HG03571 (cell line): ENCODE measurements around the gene PDCD4.
"Not testable (repeated sequence)": the region's sequence is repeated elsewhere in the genome, so short reads cannot be mapped to it uniquely, and the experiment has no call there.

ENCODE experiments used
- ATAC-seq: cut with Tn5 transposase; IDR thresholded peaks from one replicate; pipeline ENCODE4 v1.9.1; 2021; ENCODE audit not compliant: unreplicated experiment

Gene PDCD4

DNA sequence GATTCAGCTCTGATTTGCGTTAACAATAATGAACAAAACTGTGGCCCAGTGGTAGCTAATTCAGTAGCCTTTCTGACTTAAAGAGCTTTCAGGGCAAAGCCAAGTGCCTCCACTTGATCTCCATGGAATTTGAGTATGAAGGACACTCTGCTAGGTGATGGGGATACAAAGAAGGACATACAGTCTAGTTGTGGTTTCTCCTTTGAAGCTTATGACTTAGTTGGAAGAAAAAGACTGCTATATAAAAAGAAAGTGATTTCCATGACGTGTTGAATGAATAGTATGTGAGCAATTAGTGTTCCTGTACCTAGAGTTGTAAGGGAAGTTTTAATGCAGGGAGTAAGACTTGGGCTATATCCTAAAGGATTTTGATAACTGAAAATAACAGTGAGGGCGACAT, 8.3 kb downstream of the PDCD4 start:
- no peak for ATAC-seq

DNA sequence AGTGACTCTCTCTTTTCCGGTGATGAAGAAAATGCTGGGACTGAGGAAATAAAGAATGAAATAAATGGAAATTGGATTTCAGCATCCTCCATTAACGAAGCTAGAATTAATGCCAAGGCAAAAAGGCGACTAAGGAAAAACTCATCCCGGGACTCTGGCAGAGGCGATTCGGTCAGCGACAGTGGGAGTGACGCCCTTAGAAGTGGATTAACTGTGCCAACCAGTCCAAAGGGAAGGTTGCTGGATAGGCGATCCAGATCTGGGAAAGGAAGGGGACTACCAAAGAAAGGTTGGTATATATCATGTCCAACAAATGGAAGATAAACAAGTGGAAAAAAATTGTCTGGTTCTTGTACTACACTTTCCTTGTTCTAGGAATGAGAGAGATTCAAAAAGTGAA, 9.5 kb downstream of the PDCD4 start:
- no peak for ATAC-seq

DNA sequence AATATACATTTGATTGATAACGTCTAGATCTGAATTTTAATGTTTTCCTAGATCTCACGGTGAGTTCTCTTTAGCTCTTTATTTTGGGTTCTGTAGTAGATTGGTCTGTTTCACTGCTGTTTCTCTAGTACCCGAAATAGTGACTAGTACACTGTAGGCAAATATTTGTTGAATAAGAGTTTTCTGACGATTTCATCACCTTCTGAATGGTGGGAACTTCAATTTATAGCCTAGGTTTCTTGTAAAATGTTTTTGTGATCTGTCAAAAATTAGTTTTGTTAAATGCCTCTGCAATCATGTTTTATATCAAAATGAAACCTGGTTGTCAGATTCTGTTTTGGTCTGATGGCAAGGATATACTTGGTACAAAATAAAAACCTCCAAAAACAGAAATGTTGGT, 10.2 kb downstream of the PDCD4 start:
- ATAC-seq, result no peak

- ATAC-seq, result no peak
These were observed 12.2 kb downstream of the PDCD4 start for GRCh38 chr10:110883924-110884323.

DNA sequence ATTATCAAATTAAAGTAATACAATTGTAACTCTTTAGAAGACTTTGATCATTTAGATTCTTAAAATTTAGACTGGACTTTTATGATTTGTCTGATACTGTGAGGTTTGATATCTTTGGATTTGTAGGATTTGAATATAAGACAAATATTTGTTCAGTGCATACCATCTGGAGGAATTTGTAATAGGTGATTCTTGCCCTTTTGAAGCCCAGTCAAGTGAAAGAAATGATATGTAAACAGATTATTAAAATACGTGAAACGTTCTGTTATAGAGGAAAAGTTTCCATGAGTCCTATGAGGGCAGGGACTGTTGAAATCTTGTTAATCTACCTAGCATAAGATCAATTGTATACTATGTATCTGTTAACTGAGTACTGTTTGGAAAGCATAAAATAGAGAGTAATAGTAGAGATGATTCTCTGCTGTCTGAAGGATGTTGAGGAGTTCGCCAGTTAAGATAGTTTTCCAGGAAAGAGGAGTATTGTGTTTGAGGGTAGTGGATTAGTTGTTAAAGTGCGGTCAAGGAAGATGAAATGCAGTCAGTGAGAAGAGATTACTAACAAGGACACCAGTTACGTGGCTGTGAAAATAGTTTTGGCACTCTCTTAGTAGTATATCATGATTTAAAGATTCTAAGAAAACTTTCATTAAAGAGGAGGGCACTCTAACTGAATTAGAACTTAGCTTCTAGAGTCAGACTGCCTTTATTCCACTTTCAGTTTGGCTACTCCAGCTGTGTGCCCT, 14.4 kb downstream of the PDCD4 start:
- ATAC-seq, result no peak

GRCh38 chr10:110887560-110887959, 15.8 kb downstream of the PDCD4 start:
- ATAC-seq, result no peak

DNA sequence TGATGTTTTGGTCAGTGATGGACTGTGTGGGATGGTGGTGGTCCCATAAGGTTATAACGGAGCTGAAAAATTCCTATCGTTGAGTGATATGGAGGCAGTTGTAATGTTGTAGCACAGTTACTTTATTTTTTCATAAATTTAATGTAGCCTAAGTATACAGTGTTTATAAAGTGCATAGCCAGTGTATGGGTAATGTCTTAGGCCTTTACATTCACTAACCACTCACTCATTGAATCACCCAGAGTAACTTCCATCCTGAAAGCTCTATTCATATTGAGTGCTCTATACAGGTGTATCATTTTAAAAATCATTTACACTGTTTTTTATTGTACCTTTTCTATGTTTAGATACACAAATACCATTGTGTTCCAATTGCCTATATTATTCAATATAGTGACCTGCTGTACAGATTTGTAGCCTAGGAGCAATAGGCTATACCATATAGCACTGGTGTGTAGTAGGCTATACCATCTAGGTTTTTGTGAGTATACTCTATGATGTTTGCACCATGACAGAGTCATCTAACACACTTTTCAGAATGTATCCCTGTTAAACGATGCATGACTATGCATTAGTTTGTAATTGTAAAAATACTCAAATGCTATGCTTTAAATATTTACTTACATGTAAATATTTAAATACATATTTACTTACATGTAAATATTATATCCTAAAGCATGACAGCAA, 21.0 kb downstream of the PDCD4 start:
- ATAC-seq, result no peak

- peak; percentile 88 for ATAC-seq
These were observed 21.9 kb downstream of the PDCD4 start for GRCh38 chr10:110893559-110894179.

- no peak for ATAC-seq
These were observed 25.5 kb downstream of the PDCD4 start for GRCh38 chr10:110897184-110897583.

DNA sequence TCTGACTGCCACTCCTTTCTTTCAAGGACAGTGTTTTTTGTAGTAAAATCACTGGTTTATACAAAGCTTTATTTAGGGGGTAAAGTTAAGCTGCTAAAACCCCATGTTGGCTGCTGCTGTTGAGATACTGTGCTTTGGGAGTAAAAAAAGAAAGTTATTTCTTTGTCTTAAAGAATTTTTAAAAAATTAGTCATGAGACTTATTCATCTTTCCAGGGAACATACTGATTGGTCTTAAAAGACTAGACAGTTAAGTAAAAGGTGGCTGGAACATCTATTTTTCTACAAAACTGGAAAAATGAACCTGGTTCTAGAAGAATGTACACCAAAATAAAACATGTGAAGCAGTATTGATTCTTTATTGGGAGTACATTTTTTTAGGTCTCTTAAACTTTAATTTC, 26.7 kb downstream of the PDCD4 start:
- ATAC-seq, result no peak

DNA sequence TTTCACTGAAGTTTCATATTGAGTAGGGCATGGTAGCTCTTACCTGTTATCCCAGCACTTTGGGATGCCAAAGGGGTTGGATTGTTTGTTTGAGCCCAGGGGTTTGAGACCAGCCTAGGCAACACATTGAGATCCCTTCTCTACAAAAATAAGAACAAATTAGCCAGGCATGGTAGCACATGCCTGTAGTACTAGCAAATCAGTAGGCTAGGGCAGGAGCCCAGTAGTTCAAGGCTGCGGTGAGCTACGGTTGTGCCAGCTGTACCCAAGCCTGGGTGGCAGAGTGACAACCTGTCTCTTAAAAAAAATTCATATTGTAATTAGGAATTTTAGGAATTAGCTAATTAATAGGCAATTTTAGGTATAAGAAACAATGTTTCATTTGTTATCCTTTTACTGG, 29.3 kb downstream of the PDCD4 start:
- no peak for ATAC-seq

DNA sequence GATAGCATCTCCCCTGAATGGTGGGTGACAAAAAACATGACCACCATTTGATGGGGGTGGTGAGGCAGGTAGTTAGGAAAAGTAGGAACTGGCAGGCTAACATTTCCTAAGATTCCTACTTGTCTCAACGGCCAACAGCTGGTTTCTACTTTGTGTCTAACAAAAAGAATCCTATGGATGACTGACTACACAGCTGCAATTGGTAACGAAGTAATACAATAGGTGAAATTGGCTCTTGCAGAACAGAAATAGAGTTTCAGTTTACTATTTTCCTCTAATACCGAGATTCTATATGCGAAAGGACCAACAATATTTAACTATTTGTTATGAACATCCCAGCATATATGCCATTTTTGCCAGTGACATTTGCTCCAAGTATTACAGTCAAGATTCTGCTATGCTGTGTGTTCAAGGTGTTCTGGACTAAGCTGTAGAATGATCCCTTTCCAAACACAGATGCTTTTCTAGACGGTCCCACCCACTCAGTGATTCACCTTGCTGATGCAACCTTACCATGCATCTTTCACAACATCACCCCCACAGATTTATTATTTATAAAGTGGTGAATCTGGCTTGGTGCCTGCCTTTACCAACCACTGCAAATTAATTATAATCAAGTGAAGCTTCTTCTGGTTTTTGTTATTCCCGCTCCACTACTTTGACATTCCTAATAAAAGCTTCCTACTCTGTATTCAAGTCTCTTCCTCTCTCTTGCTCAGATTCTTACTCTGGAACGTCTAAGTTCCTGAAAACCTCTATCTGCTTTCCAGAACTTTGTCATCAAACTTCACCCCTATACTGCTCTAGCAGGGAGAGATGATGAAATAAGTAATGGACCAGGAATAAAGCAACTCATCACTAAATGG, 30.5 kb downstream of the PDCD4 start:
- ATAC-seq, result no peak

DNA sequence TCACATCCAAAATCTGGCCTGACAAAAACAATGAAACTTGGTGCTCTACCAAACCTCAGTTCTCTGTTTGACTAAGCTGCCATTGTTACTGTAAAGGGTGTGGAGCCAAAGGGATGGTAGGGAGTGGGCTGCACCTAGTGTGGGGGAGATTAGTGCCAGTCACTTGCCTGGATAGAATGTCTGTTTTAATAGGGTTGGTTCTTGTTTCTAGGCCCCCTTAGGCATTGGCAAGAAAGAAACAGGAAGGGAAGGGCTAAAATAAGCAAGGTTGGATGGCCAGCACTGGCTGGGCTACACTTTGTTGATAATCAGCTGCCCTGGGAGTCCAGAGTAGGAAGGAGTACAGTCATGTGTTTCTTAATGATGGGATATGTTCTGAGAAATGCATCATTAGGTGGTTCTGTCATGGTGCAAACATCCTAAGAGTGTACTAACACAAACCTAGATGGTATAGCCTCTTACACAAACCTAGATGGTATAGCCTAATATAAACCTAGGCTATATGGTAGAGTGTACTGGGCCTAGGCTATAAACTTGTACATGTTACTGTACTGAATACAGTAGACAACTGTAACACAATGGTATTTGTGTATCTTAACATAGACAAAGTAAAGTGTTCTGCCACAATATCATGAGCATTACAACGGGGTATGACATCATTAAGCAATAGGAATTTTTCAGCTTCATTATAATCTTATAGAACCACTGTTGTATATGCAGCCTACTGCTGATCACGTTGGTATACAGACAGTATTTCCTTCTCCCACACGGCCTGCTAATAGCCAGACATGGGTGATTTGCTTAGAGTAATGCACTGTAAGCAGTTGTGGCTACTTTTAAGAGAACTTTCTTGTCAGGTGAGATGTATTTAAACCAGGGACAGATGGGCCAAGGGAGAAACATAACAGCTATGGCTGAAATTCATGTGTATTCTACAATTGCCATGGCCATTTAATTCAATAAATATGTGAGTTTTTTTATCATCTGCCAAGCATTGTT, 31.9 kb downstream of the PDCD4 start:
- ATAC-seq, result no peak

DNA sequence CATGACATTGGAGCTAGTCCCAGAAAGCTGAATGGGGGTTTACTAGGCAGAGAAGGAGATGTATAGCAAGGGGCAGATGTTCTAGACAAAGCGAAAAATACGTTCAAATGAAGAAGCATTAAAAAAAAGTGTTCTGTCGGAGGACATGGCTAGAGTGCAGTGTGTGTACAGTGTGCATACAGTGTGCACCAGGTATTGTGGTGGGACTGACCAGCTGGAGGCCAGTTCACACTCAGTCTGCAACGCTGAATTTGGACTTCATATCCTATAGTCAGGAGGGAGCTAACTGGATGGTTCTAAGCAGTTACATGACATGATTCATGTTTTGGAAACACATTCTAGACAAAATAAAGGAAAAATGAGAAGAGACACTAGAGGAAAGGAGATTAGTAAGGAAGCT, 38.4 kb downstream of the PDCD4 start:
- no peak for ATAC-seq

GRCh38 chr10:110912374-110912773, 40.6 kb downstream of the PDCD4 start:
- no peak for ATAC-seq

DNA sequence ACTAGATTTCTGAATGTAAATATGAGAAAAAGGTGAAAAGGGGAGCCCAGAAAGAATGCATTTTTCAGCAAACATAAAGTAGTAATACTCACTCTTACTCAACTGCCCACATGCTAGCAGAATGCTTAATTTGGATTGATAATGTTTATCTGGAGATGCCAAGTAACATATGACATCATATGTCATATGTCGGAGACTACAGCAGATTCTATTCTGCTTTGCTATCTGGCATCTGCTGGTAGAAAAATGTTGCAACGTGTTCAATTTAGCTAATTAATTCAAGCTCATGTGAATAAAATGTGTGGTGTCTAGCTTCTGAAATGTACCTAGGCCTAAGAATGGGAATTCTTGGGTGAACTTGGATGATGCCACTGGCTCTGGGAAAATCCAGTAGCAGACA, 42.7 kb downstream of the PDCD4 start:
- ATAC-seq, result no peak

- ATAC-seq, result no peak
These were observed 43.3 kb downstream of the PDCD4 start for GRCh38 chr10:110915035-110915434.

DNA sequence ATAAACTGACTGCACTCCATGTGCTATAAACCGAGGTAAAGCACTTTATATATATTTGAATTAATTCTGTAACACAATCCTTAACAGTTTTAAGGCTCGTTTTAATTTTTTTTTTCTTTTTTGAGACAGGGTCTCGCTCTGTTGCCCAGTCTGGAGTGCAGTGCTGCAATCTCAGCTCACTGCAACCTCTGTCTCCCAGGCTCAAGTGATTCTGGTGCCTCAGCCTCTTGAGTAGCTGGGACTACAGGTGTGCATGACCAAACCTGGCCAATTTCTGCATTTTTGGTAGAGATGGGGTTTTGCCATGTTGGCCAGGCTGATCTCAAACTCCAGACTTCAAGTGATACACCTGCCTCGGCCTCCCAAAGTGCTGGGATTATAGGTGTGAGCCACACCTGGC, 43.9 kb downstream of the PDCD4 start:
- not testable (repeated sequence) for ATAC-seq

DNA sequence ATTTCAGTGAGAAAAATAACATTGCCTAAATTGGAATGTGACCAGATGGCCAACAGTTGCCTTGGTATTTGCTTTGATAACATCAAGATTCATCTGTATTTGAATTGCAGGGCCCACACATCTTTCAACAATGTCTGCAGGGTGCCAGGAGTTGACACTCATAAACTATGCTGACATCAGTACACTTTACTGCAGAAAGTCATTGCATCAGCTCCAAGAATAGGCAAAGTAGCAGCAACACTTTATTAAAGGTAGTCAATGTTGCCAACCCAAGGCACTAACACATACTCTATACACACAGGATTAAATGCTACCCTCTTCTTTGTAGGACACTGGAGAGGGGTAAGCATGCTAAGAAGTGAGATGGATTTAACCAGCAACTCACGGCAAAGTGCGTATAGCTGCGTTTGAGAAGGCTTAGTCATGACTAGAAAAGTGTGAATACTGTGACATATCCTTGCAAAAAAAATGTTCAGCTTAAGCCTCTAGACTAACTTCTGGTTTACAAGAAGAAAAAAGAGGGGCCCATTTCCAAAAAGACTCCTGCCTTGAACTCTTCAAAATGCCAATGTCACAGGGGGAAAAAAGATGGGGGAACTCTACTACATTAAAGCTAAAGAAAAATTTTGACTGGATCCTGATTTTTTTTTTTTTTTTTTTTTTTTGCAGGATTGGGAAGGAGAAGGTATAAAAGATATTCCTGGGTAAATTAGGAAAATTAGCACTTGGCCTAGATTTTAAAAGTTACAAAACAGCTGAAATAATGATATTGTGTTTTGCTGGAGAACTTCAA, 45.0 kb downstream of the PDCD4 start:
- no peak for ATAC-seq
